OCI-LY7 (cell line): ENCODE data around the gene POP4. TPM values are rescaled to one million over a fixed set of nuclear protein-coding genes. Genes with fewer than 3 reads are reported as not detected.

Experiments used
- BruUV-seq: library from RNA; stranded (reverse); fragments of 400-500 nt; replicated peaks from 2 replicates; lab custom pipeline; 2021; lab: Mats Ljungman, UMichigan
- CTCF ChIA-PET: fragments of 300-600 bp; sonication (Branson Sonifier 250); formaldehyde crosslinking; loops from one replicate; lab custom pipeline; 2022; ENCODE audit warnings: antibody characterized with exemption; ENCODE audit not compliant: unreplicated experiment; lab: Charles Lee
- POLR2A ChIA-PET: fragments of 300-600 bp; sonication (Branson Sonifier 250); formaldehyde crosslinking; loops from one replicate; lab custom pipeline; 2022; ENCODE audit warnings: antibody characterized with exemption; lab: Charles Lee
- DNase-seq: peaks from one replicate; pipeline ENCODE4 v3.0.0-alpha.2; 2015; ENCODE audit warnings: low spot score
- H2AFZ ChIP-seq: fragments of 200-600 bp; sonication (generic), shearing (Covaris generic); 2 replicates; pipeline ENCODE4 v1.6.1; 2014; ENCODE audit warnings: mild to moderate bottlenecking, antibody characterized with exemption, low read length, moderate library complexity
- H3K27ac ChIP-seq: fragments of 200-600 bp; sonication (generic); 2 replicates; pipeline ENCODE4 v1.5.1; 2014; ENCODE audit warnings: mixed run types, low read depth, mild to moderate bottlenecking, moderate library complexity, low read length, inconsistent platforms; ENCODE audit not compliant: poor library complexity, severe bottlenecking
- H3K36me3 ChIP-seq: fragments of 200-600 bp; sonication (generic); 2 replicates; pipeline ENCODE4 v1.6.1; 2014; ENCODE audit warnings: mild to moderate bottlenecking, antibody characterized with exemption, low read length, moderate library complexity, mixed read lengths; ENCODE audit not compliant: insufficient read depth
- H3K4me1 ChIP-seq: fragments of 200-600 bp; sonication (generic); 2 replicates; pipeline ENCODE4 v1.5.1; 2014; ENCODE audit warnings: mild to moderate bottlenecking, low read length; ENCODE audit not compliant: insufficient read depth, poor library complexity, severe bottlenecking
- H3K4me2 ChIP-seq: fragments of 200-600 bp; sonication (generic); 2 replicates; pipeline ENCODE4 v1.6.1; 2014; ENCODE audit warnings: mild to moderate bottlenecking, low read length
- H3K4me3 ChIP-seq: fragments of 200-600 bp; sonication (generic); 2 replicates; pipeline ENCODE4 v1.5.1; 2014; ENCODE audit warnings: mild to moderate bottlenecking, low read depth, low read length; ENCODE audit not compliant: poor library complexity, severe bottlenecking
- H3K79me2 ChIP-seq: fragments of 200-600 bp; sonication (generic); 2 replicates; pipeline ENCODE4 v1.6.1; 2016; ENCODE audit warnings: low read depth, mild to moderate bottlenecking, low read length, moderate library complexity, mixed read lengths; ENCODE audit not compliant: insufficient read depth
- H3K9me2 ChIP-seq: fragments of 200-600 bp; sonication (generic); 2 replicates; pipeline ENCODE4 v1.6.1; 2016; ENCODE audit warnings: mild to moderate bottlenecking, low read length, mixed read lengths; ENCODE audit not compliant: insufficient read depth
- H3K9me3 ChIP-seq: fragments of 200-600 bp; sonication (generic); 2 replicates; pipeline ENCODE4 v1.6.1; 2014; ENCODE audit warnings: mild to moderate bottlenecking, mixed run types, low read length, mixed read lengths
- H4K20me1 ChIP-seq: fragments of 200-600 bp; sonication (generic); 2 replicates; pipeline ENCODE4 v1.6.1; 2014; ENCODE audit warnings: mild to moderate bottlenecking, antibody characterized with exemption, low read length, moderate library complexity, mixed read lengths; ENCODE audit not compliant: insufficient read depth
- CTCF ChIP-seq: fragments of 200-600 bp; sonication (generic); conservative IDR thresholded peaks from 2 replicates; pipeline ENCODE4 v1.5.1; 2014; ENCODE audit warnings: mild to moderate bottlenecking, antibody characterized with exemption, low read length, moderate library complexity, mixed read lengths
- EZH2phosphoT487 ChIP-seq: fragments of 200-600 bp; sonication (generic); IDR thresholded peaks from 2 replicates; pipeline ENCODE4 v1.6.1; 2018; ENCODE audit warnings: low read depth, borderline replicate concordance, mild to moderate bottlenecking, mixed run types, antibody characterized with exemption, low read length, moderate library complexity, mixed read lengths
- intact Hi-C: fragments of 100-400 bp; cut with micrococcal nuclease; formaldehyde crosslinking; loops from one replicate; pipeline ENCODE4 v1.10.0; 2022; ENCODE audit not compliant: unreplicated experiment
- total RNA-seq, 2 experiments: library from RNA; depleted of rRNA in 1 of 2; stranded (reverse); fragments of >200 nt in 1 of 2; shearing (Covaris generic) in 1 of 2; gene quantifications; 2 replicates each; pipeline ENCODE4 v1.2.3, GENCODE V29; 2014 to 2022

The POP4 gene
- total RNA-seq, 2 experiments from 2014 or later: 83.5 to 105 TPM

GRCh38 chr19:29567366-29567915 is 38.6 kb upstream of the POP4 start:
- Histone ChIP-seq H4K20me1 (no peaks in the 10 kb centered on the region), H2AFZ (no peak overlapping the region), H3K36me3 (no peaks in the 10 kb centered on the region), H3K9me3 (no peaks in the 10 kb centered on the region), H3K4me1 (no peaks in the 10 kb centered on the region), H3K4me3 (no peak overlapping the region), H3K79me2 (no peaks in the 10 kb centered on the region), H3K27ac (no peak overlapping the region), H3K9me2 (no peaks in the 10 kb centered on the region), H3K4me2 (no peak overlapping the region)
- DNase-seq: no peak
- POLR2A ChIA-PET: no interaction called here
- CTCF ChIA-PET: no interaction called here
- TF ChIP-seq CTCF (no peak), EZH2phosphoT487 (no peak)
- no TSS peak for BruUV-seq
- intact Hi-C loops: no loop called here

GRCh38 chr19:29568036-29569025 is 37.8 kb upstream of the POP4 start:
- H3K9me3 ChIP-seq: no peaks in the 10 kb centered on the region
- H3K4me1 ChIP-seq: no peaks in the 10 kb centered on the region
- intact Hi-C loops: no loop called here
- TF ChIP-seq CTCF (no peak), EZH2phosphoT487 (no peak)
- BruUV-seq: no TSS peak
- DNase-seq: no peak
- ChIA-PET CTCF (no interaction called here), POLR2A (interaction anchor here (1.0 kb wide), 1 partner anchor 9 kb away, joined by 3 read pairs; no protein-coding TSS in a partner anchor)
- no peaks in the 10 kb centered on the region for H3K9me2 ChIP-seq
- H3K36me3 ChIP-seq: no peaks in the 10 kb centered on the region
- no peak overlapping the region for H3K4me2 ChIP-seq
- no peak overlapping the region for H2AFZ ChIP-seq
- H3K27ac ChIP-seq: no peak overlapping the region
- no peaks in the 10 kb centered on the region for H3K79me2 ChIP-seq
- H4K20me1 ChIP-seq: no peaks in the 10 kb centered on the region
- H3K4me3 ChIP-seq: no peak overlapping the region
